IMR-90 (cell line): ENCODE results near the gene PET117. TPM values are rescaled to one million over a fixed set of nuclear protein-coding genes. Genes with fewer than 3 reads are reported as not detected.

Experiments used
- ATAC-seq: fragments of 200-7000 bp; cut with Tn5 transposase; 2 replicates; pipeline ENCODE4 v1.9.1; 2020; ENCODE audit warnings: low read depth, mild to moderate bottlenecking, moderate library complexity
- BruUV-seq: library from RNA; stranded (reverse); fragments of 400-500 nt; replicated peaks from 2 replicates; lab custom pipeline; 2021; lab: Mats Ljungman, UMichigan
- CTCF ChIA-PET: fragments of 300-600 bp; formaldehyde crosslinking; extraction: SDS; loops from one replicate; lab custom pipeline; 2021; ENCODE audit warnings: antibody characterized with exemption; lab: Yijun Ruan, JAX
- POLR2A ChIA-PET: fragments of 300-600 bp; sonication (Branson Sonifier 250); formaldehyde crosslinking; loops from one replicate; lab custom pipeline; 2022; ENCODE audit warnings: antibody characterized with exemption; ENCODE audit not compliant: unreplicated experiment; lab: Charles Lee
- DNase-seq: peaks from one replicate; pipeline ENCODE4 v3.0.0; 2013
- H2AFZ ChIP-seq: replicated peaks from 2 replicates; pipeline ENCODE3; 2013; ENCODE audit warnings: low read length, mild to moderate bottlenecking; ENCODE audit not compliant: poor library complexity
- H2AK5ac ChIP-seq: 2 replicates; pipeline ENCODE4 v1.6.1; 2013; ENCODE audit warnings: low read depth, low read length, inconsistent platforms
- H2AK9ac ChIP-seq: replicated peaks from 2 replicates; pipeline ENCODE3; 2013; ENCODE audit warnings: mild to moderate bottlenecking, low read depth, low read length, moderate library complexity; ENCODE audit not compliant: poor library complexity
- H2BK120ac ChIP-seq: 2 replicates; pipeline ENCODE4 v1.6.1; 2013; ENCODE audit warnings: low read depth, low read length, inconsistent platforms
- H2BK15ac ChIP-seq: 3 replicates; pipeline ENCODE4 v1.6.1; 2013; ENCODE audit warnings: low read depth, low read length, inconsistent platforms
- H2BK20ac ChIP-seq: 2 replicates; pipeline ENCODE4 v1.6.1; 2013; ENCODE audit warnings: low read depth, mild to moderate bottlenecking, inconsistent platforms, low read length, moderate library complexity
- H2BK5ac ChIP-seq: 2 replicates; pipeline ENCODE4 v1.6.1; 2013; ENCODE audit warnings: mild to moderate bottlenecking, low read depth, low read length, inconsistent platforms; ENCODE audit not compliant: poor library complexity, severe bottlenecking
- H3K14ac ChIP-seq: replicated peaks from 2 replicates; pipeline ENCODE4 v1.6.1; 2013; ENCODE audit warnings: low read depth, low read length, inconsistent platforms
- H3K18ac ChIP-seq: 2 replicates; pipeline ENCODE4 v1.6.1; 2013; ENCODE audit warnings: low read depth, low read length, control low read depth
- H3K23ac ChIP-seq: 2 replicates; pipeline ENCODE4 v1.6.1; 2013; ENCODE audit warnings: low read depth, low read length, inconsistent platforms
- H3K27ac ChIP-seq: 2 replicates; pipeline ENCODE4 v1.5.1; 2013; ENCODE audit warnings: mild to moderate bottlenecking, control low read depth, low read length; ENCODE audit not compliant: insufficient read depth
- H3K27me3 ChIP-seq: 2 replicates; pipeline ENCODE4 v1.6.1; 2013; ENCODE audit warnings: low read length; ENCODE audit not compliant: control insufficient read depth, insufficient read depth
- H3K36me3 ChIP-seq: 2 replicates; pipeline ENCODE4 v1.6.1; 2013; ENCODE audit warnings: low read length, mixed read lengths; ENCODE audit not compliant: control insufficient read depth, insufficient read depth
- H3K4ac ChIP-seq: 2 replicates; pipeline ENCODE4 v1.6.1; 2013; ENCODE audit warnings: low read depth, low read length, inconsistent platforms
- H3K4me1 ChIP-seq: 2 replicates; pipeline ENCODE4 v1.6.1; 2013; ENCODE audit warnings: low read length, mixed read lengths; ENCODE audit not compliant: control insufficient read depth, insufficient read depth
- H3K4me2 ChIP-seq: 2 replicates; pipeline ENCODE4 v1.6.1; 2013; ENCODE audit warnings: low read depth, mild to moderate bottlenecking, control low read depth, low read length, moderate library complexity
- H3K4me3 ChIP-seq: 2 replicates; pipeline ENCODE4 v1.5.1; 2013; ENCODE audit warnings: low read depth, mild to moderate bottlenecking, control low read depth, low read length, moderate library complexity; ENCODE audit not compliant: insufficient read depth
- H3K56ac ChIP-seq: 2 replicates; pipeline ENCODE4 v1.6.1; 2013; ENCODE audit warnings: low read length, inconsistent platforms; ENCODE audit not compliant: insufficient read depth; ENCODE audit errors: extremely low read depth
- H3K79me1 ChIP-seq, 2 experiments: 2 replicates each; pipeline ENCODE4 v1.6.1; 2013; ENCODE audit warnings: low read length in 2 of 2, inconsistent platforms in 1 of 2, low read depth in 1 of 2
- H3K9ac ChIP-seq: 2 replicates; pipeline ENCODE4 v1.6.1; 2013; ENCODE audit warnings: low read depth, low read length, control low read depth
- H3K9me1 ChIP-seq: 2 replicates; pipeline ENCODE4 v1.6.1; 2013; ENCODE audit warnings: low read length, inconsistent platforms; ENCODE audit not compliant: insufficient read depth
- H3K9me3 ChIP-seq: 2 replicates; pipeline ENCODE4 v1.6.1; 2013; ENCODE audit warnings: low read length; ENCODE audit not compliant: control insufficient read depth, insufficient read depth
- H4K20me1 ChIP-seq: 2 replicates; pipeline ENCODE4 v1.6.1; 2013; ENCODE audit warnings: low read length, inconsistent platforms; ENCODE audit not compliant: insufficient read depth
- H4K5ac ChIP-seq: 2 replicates; pipeline ENCODE4 v1.6.1; 2013; ENCODE audit warnings: mild to moderate bottlenecking, low read depth, low read length, control low read depth
- H4K8ac ChIP-seq, 2 experiments: 2 replicates each; pipeline ENCODE4 v1.6.1; 2013; ENCODE audit warnings: low read depth in 2 of 2, low read length in 2 of 2, control low read depth in 1 of 2, inconsistent platforms in 1 of 2
- H4K91ac ChIP-seq: 2 replicates; pipeline ENCODE4 v1.6.1; 2013; ENCODE audit warnings: low read depth, low read length, inconsistent platforms; ENCODE audit not compliant: insufficient read depth
- BHLHE40 ChIP-seq: fragments of 150-350 bp; IDR thresholded peaks from 2 replicates; pipeline ENCODE4 v1.6.1; 2016; ENCODE audit warnings: mild to moderate bottlenecking, low read depth, low read length
- CEBPB ChIP-seq: IDR thresholded peaks from 2 replicates; pipeline ENCODE4 v1.6.1; 2012; ENCODE audit warnings: low read depth, low read length, improper control_type of control experiment
- CHD1 ChIP-seq: IDR thresholded peaks from 2 replicates; pipeline ENCODE4 v1.6.1; 2012; ENCODE audit warnings: low read depth, low read length, improper control_type of control experiment
- FOS ChIP-seq: fragments of 150-350 bp; IDR thresholded peaks from 2 replicates; pipeline ENCODE4 v1.6.1; 2016; ENCODE audit warnings: low read depth, low read length
- MAFK ChIP-seq: IDR thresholded peaks from 2 replicates; pipeline ENCODE4 v1.6.1; 2012; ENCODE audit warnings: low read depth, low read length, improper control_type of control experiment
- MAZ ChIP-seq: IDR thresholded peaks from 2 replicates; pipeline ENCODE4 v1.6.1; 2012; ENCODE audit warnings: low read depth, mild to moderate bottlenecking, low read length, improper control_type of control experiment, moderate library complexity, borderline replicate concordance
- MXI1 ChIP-seq: IDR thresholded peaks from 2 replicates; pipeline ENCODE4 v1.6.1; 2012; ENCODE audit warnings: low read depth, mild to moderate bottlenecking, low read length, moderate library complexity, borderline replicate concordance
- NFE2L2 ChIP-seq: fragments of 150-350 bp; IDR thresholded peaks from 2 replicates; pipeline ENCODE4 v1.6.1; 2016; ENCODE audit warnings: low read depth, mild to moderate bottlenecking, low read length
- POLR2A ChIP-seq: IDR thresholded peaks from 2 replicates; pipeline ENCODE4 v1.6.1; 2012; ENCODE audit warnings: mild to moderate bottlenecking, low read depth, low read length
- RAD21 ChIP-seq: IDR thresholded peaks from 2 replicates; pipeline ENCODE4 v1.6.1; 2012; ENCODE audit warnings: low read length, improper control_type of control experiment
- RCOR1 ChIP-seq: IDR thresholded peaks from 2 replicates; pipeline ENCODE4 v1.6.1; 2012; ENCODE audit warnings: mild to moderate bottlenecking, low read length, improper control_type of control experiment; ENCODE audit not compliant: insufficient replicate concordance
- RFX5 ChIP-seq: IDR thresholded peaks from 2 replicates; pipeline ENCODE4 v1.8.0; 2012; ENCODE audit warnings: low read depth, mild to moderate bottlenecking, low read length, moderate library complexity
- SMC3 ChIP-seq: fragments of 150-350 bp; IDR thresholded peaks from 2 replicates; pipeline ENCODE4 v1.6.1; 2016; ENCODE audit warnings: low read depth, mild to moderate bottlenecking, antibody characterized with exemption, low read length, moderate library complexity
- WGBS, 2 experiments: methylation state at CpG; one replicate each; pipeline versions ENCODE4 v1.1.5 to v1.1.7; 2013; ENCODE audit warnings: missing lambda C conversion rate in 2 of 2; ENCODE audit not compliant: insufficient read length in 1 of 2; ENCODE audit errors: extremely low coverage in 2 of 2; 5-methylcytosine and 5-hydroxymethylcytosine counted together
- dilution Hi-C: fragments of 300-500 bp; cut with HindIII; formaldehyde crosslinking; loops from one replicate; pipeline ENCODE4 v1.14.3; 2018; ENCODE audit warnings: low sequenced_read_pairs; ENCODE audit not compliant: unreplicated experiment
- in situ Hi-C: fragments of 300-500 bp; cut with MboI; formaldehyde crosslinking; loops from 3 replicates; pipeline ENCODE4 v1.14.3; 2019; ENCODE audit warnings: low sequenced_read_pairs, inconsistent platforms, mixed read lengths
- intact Hi-C: fragments of 100-400 bp; cut with micrococcal nuclease; formaldehyde crosslinking; loops from 2 replicates; pipeline ENCODE4 v1.10.0; 2022
- polyA plus RNA-seq, 3 experiments: library from polyadenylated mRNA; depleted of rRNA; stranded (reverse); fragments of >200 nt; gene quantifications; 2 replicates each; pipeline ENCODE4 v1.2.3, GENCODE V29; 2012; ENCODE audit warnings: low replicate concordance in 1 of 3
- total RNA-seq: library from RNA; depleted of rRNA; stranded (reverse); fragments of >200 nt; gene quantifications from 2 replicates; pipeline ENCODE4 v1.2.3, GENCODE V29; 2012
- TF ChIP-seq, protein P1 (sequence below): fragments of 150-350 bp; IDR thresholded peaks from 2 replicates; pipeline ENCODE4 v1.6.1; 2016; ENCODE audit warnings: low read depth, mild to moderate bottlenecking, low read length, moderate library complexity, borderline replicate concordance
- TF ChIP-seq, protein P2 (sequence below): conservative IDR thresholded peaks from 2 replicates; pipeline ENCODE4 v1.5.1; 2012; ENCODE audit warnings: mild to moderate bottlenecking, low read depth, low read length, improper control_type of control experiment
- TF ChIP-seq, protein P3 (sequence below): fragments of 150-350 bp; IDR thresholded peaks from 2 replicates; pipeline ENCODE4 v1.6.1; 2017; ENCODE audit warnings: mild to moderate bottlenecking, antibody characterized with exemption, low read length, low read depth

PET117 gene
- total and polyA plus RNA-seq, 2 of the 4 experiments (the other 2 are of a cell fraction) = 3.9 to 8.3 TPM

DNA sequence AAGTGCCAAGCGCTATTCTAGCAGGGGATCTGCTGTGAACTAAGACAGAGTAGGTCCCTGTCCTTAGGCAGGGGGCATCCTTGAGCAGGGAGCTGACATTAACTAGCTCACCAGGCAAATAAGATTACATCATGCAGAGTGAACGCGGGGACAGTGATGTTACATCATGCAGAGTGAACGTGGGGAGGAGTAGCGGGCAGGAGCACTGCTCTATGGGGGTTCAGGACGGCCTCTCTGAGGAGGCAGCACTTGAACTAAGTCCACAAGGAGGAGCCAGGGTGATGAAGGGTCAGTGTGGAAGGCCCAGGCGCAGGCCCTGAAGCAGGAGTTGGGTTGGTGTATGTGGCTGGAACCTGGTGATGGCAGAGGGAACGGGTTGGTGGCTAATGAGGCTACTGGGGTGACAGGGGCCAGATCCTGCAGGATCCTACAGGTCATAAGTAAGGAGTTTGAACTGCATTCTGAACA, 38.7 kb downstream of the PET117 start:
- H3K9ac ChIP-seq = no peak overlapping the region
- H2BK20ac ChIP-seq = no peak overlapping the region
- ChIA-PET POLR2A (no interaction called here), CTCF (no interaction called here)
- WGBS, 2 experiments = 84% methylated on average over 4 of the region's 8 CpGs; no CpG with 5 or more reads in 1 of the 2 experiments
- H4K20me1 ChIP-seq = no peaks in the 10 kb centered on the region
- peaks cover 4% of the 10 kb centered on the region for H3K36me3 ChIP-seq
- H3K14ac ChIP-seq = no peak overlapping the region
- H3K9me3 ChIP-seq = no peaks in the 10 kb centered on the region; the same call in 1 of the 2 replicates
- BruUV-seq = no TSS peak
- H3K9me1 ChIP-seq = no peaks in the 10 kb centered on the region
- TF ChIP-seq MAZ (no peak), RCOR1 (no peak), MAFK (no peak), BHLHE40 (no peak), CEBPB (no peak), RAD21 (no peak), RFX5 (no peak), CHD1 (no peak), NFE2L2 (no peak), FOS (no peak), POLR2A (no peak), SMC3 (no peak), MXI1 (no peak)
- TF ChIP-seq, protein P1, sequence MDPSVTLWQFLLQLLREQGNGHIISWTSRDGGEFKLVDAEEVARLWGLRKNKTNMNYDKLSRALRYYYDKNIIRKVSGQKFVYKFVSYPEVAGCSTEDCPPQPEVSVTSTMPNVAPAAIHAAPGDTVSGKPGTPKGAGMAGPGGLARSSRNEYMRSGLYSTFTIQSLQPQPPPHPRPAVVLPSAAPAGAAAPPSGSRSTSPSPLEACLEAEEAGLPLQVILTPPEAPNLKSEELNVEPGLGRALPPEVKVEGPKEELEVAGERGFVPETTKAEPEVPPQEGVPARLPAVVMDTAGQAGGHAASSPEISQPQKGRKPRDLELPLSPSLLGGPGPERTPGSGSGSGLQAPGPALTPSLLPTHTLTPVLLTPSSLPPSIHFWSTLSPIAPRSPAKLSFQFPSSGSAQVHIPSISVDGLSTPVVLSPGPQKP = no peak
- TF ChIP-seq, protein P2, sequence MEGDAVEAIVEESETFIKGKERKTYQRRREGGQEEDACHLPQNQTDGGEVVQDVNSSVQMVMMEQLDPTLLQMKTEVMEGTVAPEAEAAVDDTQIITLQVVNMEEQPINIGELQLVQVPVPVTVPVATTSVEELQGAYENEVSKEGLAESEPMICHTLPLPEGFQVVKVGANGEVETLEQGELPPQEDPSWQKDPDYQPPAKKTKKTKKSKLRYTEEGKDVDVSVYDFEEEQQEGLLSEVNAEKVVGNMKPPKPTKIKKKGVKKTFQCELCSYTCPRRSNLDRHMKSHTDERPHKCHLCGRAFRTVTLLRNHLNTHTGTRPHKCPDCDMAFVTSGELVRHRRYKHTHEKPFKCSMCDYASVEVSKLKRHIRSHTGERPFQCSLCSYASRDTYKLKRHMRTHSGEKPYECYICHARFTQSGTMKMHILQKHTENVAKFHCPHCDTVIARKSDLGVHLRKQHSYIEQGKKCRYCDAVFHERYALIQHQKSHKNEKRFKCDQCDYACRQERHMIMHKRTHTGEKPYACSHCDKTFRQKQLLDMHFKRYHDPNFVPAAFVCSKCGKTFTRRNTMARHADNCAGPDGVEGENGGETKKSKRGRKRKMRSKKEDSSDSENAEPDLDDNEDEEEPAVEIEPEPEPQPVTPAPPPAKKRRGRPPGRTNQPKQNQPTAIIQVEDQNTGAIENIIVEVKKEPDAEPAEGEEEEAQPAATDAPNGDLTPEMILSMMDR = no peak
- TF ChIP-seq, protein P3, sequence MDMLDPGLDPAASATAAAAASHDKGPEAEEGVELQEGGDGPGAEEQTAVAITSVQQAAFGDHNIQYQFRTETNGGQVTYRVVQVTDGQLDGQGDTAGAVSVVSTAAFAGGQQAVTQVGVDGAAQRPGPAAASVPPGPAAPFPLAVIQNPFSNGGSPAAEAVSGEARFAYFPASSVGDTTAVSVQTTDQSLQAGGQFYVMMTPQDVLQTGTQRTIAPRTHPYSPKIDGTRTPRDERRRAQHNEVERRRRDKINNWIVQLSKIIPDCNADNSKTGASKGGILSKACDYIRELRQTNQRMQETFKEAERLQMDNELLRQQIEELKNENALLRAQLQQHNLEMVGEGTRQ = no peak
- H3K23ac ChIP-seq = no peak overlapping the region
- no peak for ATAC-seq
- no peak overlapping the region for H4K8ac ChIP-seq
- H3K27me3 ChIP-seq = no peaks in the 10 kb centered on the region
- H3K27ac ChIP-seq = no peak overlapping the region
- H4K91ac ChIP-seq = no peak overlapping the region
- no peak overlapping the region for H2BK5ac ChIP-seq
- H3K4me3 ChIP-seq = no peak overlapping the region
- H2AFZ ChIP-seq = no peak overlapping the region
- H3K18ac ChIP-seq = no peak overlapping the region
- H2BK15ac ChIP-seq = no peak overlapping the region
- no peak overlapping the region for H3K4me2 ChIP-seq
- no peaks in the 10 kb centered on the region; a peak in 1 of 4 replicates for H3K79me1 ChIP-seq
- H2BK120ac ChIP-seq = no peak overlapping the region
- no peak overlapping the region for H3K4ac ChIP-seq
- no peak overlapping the region for H4K5ac ChIP-seq
- no peak overlapping the region for H2AK5ac ChIP-seq
- intact Hi-C loops = no loop called here
- dilution Hi-C loops = no loop called here
- DNase-seq = no peak
- no peak overlapping the region for H3K56ac ChIP-seq
- in situ Hi-C loops = no loop called here
- no peaks in the 10 kb centered on the region for H3K4me1 ChIP-seq
- peak overlapping the region; percentile 55 for H2AK9ac ChIP-seq
